Stomach (tissue), 4 donors: Measurements from ENCODE around the gene TBCK.

Experiments
- CTCF ChIP-seq, 7 experiments: fragments of 450-650 bp in 4 of 7; fragments of 200-600 bp in 3 of 7; sonication (generic) in 3 of 7; IDR thresholded peaks; one replicate each; pipeline ENCODE4 v1.5.1; 2016 to 2019; ENCODE audit warnings: antibody characterized with exemption in 7 of 7, control low read depth in 2 of 7, mild to moderate bottlenecking in 1 of 7
- EP300 ChIP-seq: sonication (generic); formaldehyde crosslinking; IDR thresholded peaks from one replicate; pipeline ENCODE4 v1.6.1; 2017; ENCODE audit warnings: antibody characterized with exemption
- POLR2A ChIP-seq, 4 donors: fragments of 450-650 bp; IDR thresholded peaks; one replicate each; pipeline ENCODE4 v1.6.1; 2016; ENCODE audit warnings: antibody characterized with exemption in 4 of 4, control low read depth in 2 of 4, mild to moderate bottlenecking in 1 of 4, moderate library complexity in 1 of 4
- POLR2AphosphoS5 ChIP-seq, 3 donors: sonication (generic); formaldehyde crosslinking; IDR thresholded peaks; one replicate each; pipeline ENCODE4 v1.6.1; 2016; ENCODE audit warnings: antibody characterized with exemption in 3 of 3

GRCh38 chr4:106320235-106320634, 4.2 kb upstream of the TBCK start:
- TF ChIP-seq CTCF (IDR thresholded peaks at IDR 0.05): no peak
- no peak for TF ChIP-seq POLR2AphosphoS5 (IDR thresholded peaks at IDR 0.05)
- TF ChIP-seq POLR2A (IDR thresholded peaks at IDR 0.05): no peak
- no peak for TF ChIP-seq EP300
